Measurements from ENCODE around the gene FETUB.

FETUB gene

GRCh38 chr3:186646841-186647240 lies 6.6 kb downstream of the FETUB start:
- TF ChIP-seq CTCF (IDR thresholded peaks at IDR 0.05; ENCODE audit: low read depth, low read length) = no peak
- DNase-seq (ENCODE audit: extremely low read depth, low read depth) = no peak

DNA sequence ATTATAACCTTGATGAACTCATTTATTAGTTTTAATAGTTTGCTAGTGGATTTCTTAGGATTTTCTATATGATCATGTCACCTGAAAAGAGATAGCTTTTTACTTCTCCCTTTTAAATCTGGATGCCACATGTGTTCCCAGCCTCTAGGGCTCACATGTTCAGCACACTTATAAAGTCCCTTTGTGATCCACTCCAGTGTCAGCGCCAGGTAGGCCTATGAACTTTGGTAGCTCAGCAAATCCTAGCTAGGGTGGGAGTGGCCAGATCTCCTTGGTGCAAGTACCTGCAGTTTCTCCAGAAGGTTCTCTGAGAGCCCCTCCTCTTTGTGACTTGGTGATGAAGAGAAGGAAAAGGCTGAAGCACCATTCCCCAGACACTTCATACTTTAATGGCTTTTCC lies 8.7 kb downstream of the FETUB start:
- DNase-seq (ENCODE audit: extremely low read depth, low read depth) = no peak
- no peak for TF ChIP-seq CTCF (IDR thresholded peaks at IDR 0.05; ENCODE audit: low read depth, low read length)

DNA sequence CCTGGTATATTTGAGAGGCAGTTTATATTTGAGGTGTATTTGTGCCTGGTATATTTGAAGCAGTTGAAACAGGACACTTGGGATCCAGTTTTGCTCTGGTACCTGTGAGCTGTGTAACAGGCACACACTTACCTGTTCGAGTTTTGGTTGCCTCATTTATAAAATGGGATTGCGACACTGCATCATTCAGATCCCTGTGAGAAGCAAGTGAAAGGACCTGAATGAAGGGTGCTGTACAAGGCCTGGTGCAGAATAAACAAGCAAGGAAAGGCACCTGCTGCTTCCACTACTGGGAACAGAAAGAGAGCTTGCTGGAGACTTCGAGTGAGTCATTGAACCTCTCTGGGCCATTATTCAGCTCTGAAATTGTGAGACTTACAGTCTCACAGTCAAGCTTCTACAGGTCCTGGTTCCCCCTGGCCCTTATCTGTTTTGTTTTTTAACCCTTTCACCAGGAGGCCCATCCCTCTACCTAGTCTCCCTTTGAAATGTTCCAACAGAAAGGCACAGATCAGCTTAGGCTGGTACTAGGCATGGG lies 11.5 kb downstream of the FETUB start:
- no peak for DNase-seq (ENCODE audit: extremely low read depth, low read depth)
- TF ChIP-seq CTCF (IDR thresholded peaks at IDR 0.05; ENCODE audit: low read depth, low read length) = no peak

DNA sequence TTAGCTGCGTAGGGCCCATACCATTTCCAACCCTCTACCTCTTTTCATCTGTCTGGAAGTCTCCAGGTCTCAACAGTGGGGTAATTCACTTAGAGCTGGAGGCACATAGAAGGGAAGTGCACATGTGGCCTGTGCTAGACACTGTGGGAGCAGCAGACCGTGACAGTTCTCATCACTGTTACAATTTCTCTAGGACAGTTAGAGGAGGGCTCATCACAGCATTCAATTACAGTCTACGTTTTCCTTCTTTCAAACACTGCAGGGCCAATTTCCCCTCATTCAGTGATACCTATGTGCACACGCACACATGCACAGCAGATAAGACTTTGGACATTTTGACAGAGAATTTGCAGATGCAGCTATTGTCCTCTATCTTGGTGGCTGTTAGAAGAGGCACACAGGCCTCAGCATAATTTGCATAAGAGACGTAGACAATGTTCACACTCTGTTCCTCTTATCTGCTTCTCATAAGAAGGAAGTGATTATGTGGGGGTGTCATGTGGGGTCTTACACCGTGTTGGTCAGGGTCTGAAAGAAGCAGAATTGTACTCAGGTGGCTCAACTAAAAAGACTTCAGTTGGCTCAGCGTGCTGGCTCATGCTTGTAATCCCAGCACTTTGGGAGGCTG lies 13.0 kb downstream of the FETUB start:
- TF ChIP-seq CTCF (IDR thresholded peaks at IDR 0.05; ENCODE audit: low read depth, low read length) = no peak
- no peak for DNase-seq (ENCODE audit: extremely low read depth, low read depth)

DNA sequence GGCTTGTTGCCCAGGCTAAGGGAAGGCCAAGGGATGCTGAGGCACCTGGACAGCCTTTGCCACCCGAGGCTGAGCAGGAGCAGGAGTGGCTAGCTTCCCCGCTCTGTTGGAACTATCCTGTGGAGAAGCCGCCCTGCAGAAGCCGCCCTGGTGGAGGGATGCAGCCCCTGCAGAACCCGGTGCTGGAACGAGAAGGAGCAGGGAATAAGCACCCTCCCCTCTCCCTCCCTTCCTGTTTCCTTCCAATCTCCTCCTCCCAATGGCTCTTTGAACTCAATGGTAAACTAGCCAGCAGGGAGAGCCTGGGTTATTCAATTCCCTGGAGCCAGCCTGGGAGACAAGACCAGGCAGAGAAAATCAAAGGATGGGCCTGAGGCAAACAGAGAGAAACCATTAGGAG lies 13.8 kb downstream of the FETUB start:
- DNase-seq (ENCODE audit: extremely low read depth, low read depth) = no peak
- TF ChIP-seq CTCF (IDR thresholded peaks at IDR 0.05; ENCODE audit: low read depth, low read length) = no peak

- no peak for DNase-seq (ENCODE audit: extremely low read depth, low read depth)
- TF ChIP-seq CTCF (IDR thresholded peaks at IDR 0.05; ENCODE audit: low read depth, low read length) = no peak
These were observed 23.3 kb downstream of the FETUB start for GRCh38 chr3:186663361-186664118.

- TF ChIP-seq CTCF (IDR thresholded peaks at IDR 0.05; ENCODE audit: low read depth, low read length) = no peak
- no peak for DNase-seq (ENCODE audit: extremely low read depth, low read depth)
These were observed 23.9 kb downstream of the FETUB start for GRCh38 chr3:186664119-186664495.
